ENCODE measurements around the gene RSPRY1.

GRCh38 chr16:57140931-57141668 lies 45.0 kb upstream of the RSPRY1 start:
- TF ChIP-seq CTCF (IDR thresholded peaks at IDR 0.05; ENCODE audit: low read depth, low read length, poor library complexity, severe bottlenecking), result no peak
- TF ChIP-seq EZH2phosphoT487 (IDR thresholded peaks at IDR 0.05; ENCODE audit: borderline replicate concordance, low read length), result no peak

Data from DOHH2 (cell line).